Adrenal gland (tissue), 5 donors: Measurements from ENCODE around the gene SERINC4.

Experiments used
- CTCF ChIP-seq, 6 experiments: fragments of 450-650 bp in 4 of 6; fragments of 200-600 bp in 2 of 6; sonication (generic) in 1 of 6; IDR thresholded peaks; 1 replicate in 5 of 6; 2 replicates in 1 of 6; pipeline versions ENCODE4 v1.5.1 to v1.8.0; 2016 to 2021; ENCODE audit warnings: antibody characterized with exemption in 6 of 6, mild to moderate bottlenecking in 2 of 6, moderate library complexity in 1 of 6
- POLR2A ChIP-seq, 2 donors: fragments of 450-650 bp; IDR thresholded peaks; one replicate each; pipeline ENCODE4 v1.6.1; 2017; ENCODE audit warnings: antibody characterized with exemption in 2 of 2, mild to moderate bottlenecking in 2 of 2, moderate library complexity in 1 of 2
- donor health status: DM: no; HTN: no; CAD: no.

GRCh38 chr15:43777267-43777914 is 22.6 kb downstream of the SERINC4 start:
- peak; percentile 49 to 82 (median 76) for TF ChIP-seq CTCF (IDR thresholded peaks at IDR 0.05)
- TF ChIP-seq POLR2A (IDR thresholded peaks at IDR 0.05): peak in 1 of 2 donors; percentile 42
